Natural killer cell (primary cell): Measurements from ENCODE around the gene LAMA4. TPM values are rescaled to one million over a fixed set of nuclear protein-coding genes. Genes with fewer than 3 reads are reported as not detected.

Experiments used
- ATAC-seq, 3 donors: fragments of 150-1000 bp in 2 of 3; fragments of 200-7000 bp in 1 of 3; cut with Tn5 transposase; 1 replicate in 1 of 3; 2 replicates in 2 of 3; pipeline ENCODE4 v1.10.0; 2021; ENCODE audit warnings: mild to moderate bottlenecking in 2 of 3, moderate library complexity in 2 of 3
- DNase-seq, 2 donors: peaks; one replicate each; pipeline versions ENCODE4 v3.0.0 to v3.0.0-alpha.2; 2013 to 2021; ENCODE audit warnings: mixed read lengths in 1 of 2
- H3K27ac ChIP-seq: one replicate; pipeline ENCODE4 v1.5.1; 2013; ENCODE audit warnings: mild to moderate bottlenecking, low read length
- H3K27me3 ChIP-seq: one replicate; pipeline ENCODE4 v1.6.1; 2013; ENCODE audit warnings: low read length; ENCODE audit not compliant: control insufficient read depth, insufficient read depth
- H3K36me3 ChIP-seq: one replicate; pipeline ENCODE4 v1.6.1; 2013; ENCODE audit warnings: low read length; ENCODE audit not compliant: control insufficient read depth, insufficient read depth
- H3K4me1 ChIP-seq: one replicate; pipeline ENCODE4 v1.6.1; 2013; ENCODE audit warnings: low read length; ENCODE audit not compliant: control insufficient read depth, insufficient read depth
- H3K4me3 ChIP-seq: one replicate; pipeline ENCODE4 v1.5.1; 2013; ENCODE audit warnings: low read length
- H3K9me3 ChIP-seq: one replicate; pipeline ENCODE4 v1.6.1; 2013; ENCODE audit warnings: low read length; ENCODE audit not compliant: control insufficient read depth, insufficient read depth
- H3K27ac Mint-ChIP-seq, 2 donors: one replicate each; pipeline ENCODE4 v1.8.0; 2022; ENCODE audit warnings: mild to moderate bottlenecking in 2 of 2, mixed read lengths in 2 of 2, moderate library complexity in 1 of 2
- H3K27me3 Mint-ChIP-seq, 2 donors: one replicate each; pipeline ENCODE4 v1.8.0; 2022; ENCODE audit warnings: low read depth in 2 of 2, mixed read lengths in 2 of 2
- H3K36me3 Mint-ChIP-seq: one replicate; pipeline ENCODE4 v1.8.0; 2022; ENCODE audit warnings: mixed read lengths
- H3K4me1 Mint-ChIP-seq, 2 donors: one replicate each; pipeline ENCODE4 v1.8.0; 2022; ENCODE audit warnings: mixed read lengths in 2 of 2
- H3K4me3 Mint-ChIP-seq: one replicate; pipeline ENCODE4 v1.8.0; 2022; ENCODE audit warnings: mild to moderate bottlenecking, moderate library complexity, mixed read lengths
- H3K9me3 Mint-ChIP-seq, 2 donors: one replicate each; pipeline ENCODE4 v1.8.0; 2022; ENCODE audit warnings: mixed read lengths in 2 of 2
- CTCF ChIP-seq: fragments of 200-600 bp; IDR thresholded peaks from one replicate; pipeline ENCODE4 v1.8.0; 2022; ENCODE audit warnings: antibody characterized with exemption
- WGBS: methylation state at CpG from one replicate; pipeline ENCODE4 v1.1.7; 2013; ENCODE audit warnings: missing lambda C conversion rate; ENCODE audit not compliant: insufficient coverage; 5-methylcytosine and 5-hydroxymethylcytosine counted together
- intact Hi-C: fragments of 100-400 bp; cut with micrococcal nuclease; formaldehyde crosslinking; loops from one replicate; pipeline ENCODE4 v1.14.2; 2022
- total RNA-seq, 4 donors: library from RNA; stranded (reverse); fragments of 120-200 nt in 1 of 4; gene quantifications; one replicate each; pipeline versions ENCODE4 v1.2.3 to v1.2.4, GENCODE V29; 2013 to 2022

The LAMA4 gene
- total RNA-seq, 3 donors from 2014 or later (not counting 1 experiment from before 2014, with no cell fraction given), result not detected

GRCh38 chr6:112117554-112117953, 136.8 kb downstream of the LAMA4 start:
- Mint-ChIP-seq H3K4me3 (no peak overlapping the region), H3K9me3 (no peaks in the 10 kb centered on the region), H3K36me3 (no peaks in the 10 kb centered on the region), H3K27me3 (peaks cover 19 to 44% of the 10 kb centered on the region in 2 donors), H3K4me1 (no peaks in the 10 kb centered on the region), H3K27ac (no peak overlapping the region)
- Histone ChIP-seq H3K9me3 (no peaks in the 10 kb centered on the region), H3K4me1 (no peaks in the 10 kb centered on the region), H3K27me3 (no peaks in the 10 kb centered on the region), H3K36me3 (no peaks in the 10 kb centered on the region), H3K4me3 (no peak overlapping the region), H3K27ac (no peak overlapping the region)
- TF ChIP-seq CTCF, result no peak
- 38% methylated on average over 1 of the region's 1 CpG for WGBS
- no peak for ATAC-seq
- intact Hi-C loops, result no loop called here
- no peak for DNase-seq

- ATAC-seq (no peak), DNase-seq (no peak)
- no CpG with 5 or more reads among the region's 1 CpG for WGBS
- no peak for TF ChIP-seq CTCF
- Mint-ChIP-seq H3K27me3 (peaks cover 23 to 40% of the 10 kb centered on the region in 2 donors), H3K4me3 (no peak overlapping the region), H3K36me3 (no peaks in the 10 kb centered on the region), H3K4me1 (no peaks in the 10 kb centered on the region), H3K27ac (no peak overlapping the region), H3K9me3 (no peaks in the 10 kb centered on the region)
- H3K4me1 ChIP-seq, result no peaks in the 10 kb centered on the region
- no peaks in the 10 kb centered on the region for H3K27me3 ChIP-seq
- H3K36me3 ChIP-seq, result no peaks in the 10 kb centered on the region
- H3K4me3 ChIP-seq, result no peak overlapping the region
- H3K9me3 ChIP-seq, result no peaks in the 10 kb centered on the region
- intact Hi-C loops, result no loop called here
- no peak overlapping the region for H3K27ac ChIP-seq
These were observed 138.1 kb downstream of the LAMA4 start for GRCh38 chr6:112116221-112116620.

- Histone ChIP-seq H3K27me3 (no peaks in the 10 kb centered on the region), H3K4me1 (no peaks in the 10 kb centered on the region), H3K27ac (no peak overlapping the region), H3K9me3 (no peaks in the 10 kb centered on the region), H3K4me3 (no peak overlapping the region), H3K36me3 (no peaks in the 10 kb centered on the region)
- DNase-seq (no peak), ATAC-seq (no peak)
- intact Hi-C loops, result no loop called here
- no peak for TF ChIP-seq CTCF
- Mint-ChIP-seq H3K4me1 (no peaks in the 10 kb centered on the region), H3K27ac (no peak overlapping the region), H3K4me3 (no peak overlapping the region), H3K27me3 (peaks cover 23 to 46% of the 10 kb centered on the region in 2 donors), H3K36me3 (no peaks in the 10 kb centered on the region), H3K9me3 (no peaks in the 10 kb centered on the region)
- 86% methylated on average over 1 of the region's 3 CpGs for WGBS
These were observed 139.7 kb downstream of the LAMA4 start for GRCh38 chr6:112114577-112115223.

GRCh38 chr6:112113918-112114317, 140.4 kb downstream of the LAMA4 start:
- H3K4me1 Mint-ChIP-seq, result no peaks in the 10 kb centered on the region
- no peak for ATAC-seq
- Histone ChIP-seq H3K4me1 (no peaks in the 10 kb centered on the region), H3K27ac (no peak overlapping the region), H3K27me3 (no peaks in the 10 kb centered on the region), H3K9me3 (no peaks in the 10 kb centered on the region), H3K36me3 (no peaks in the 10 kb centered on the region), H3K4me3 (no peak overlapping the region)
- no peak overlapping the region for H3K27ac Mint-ChIP-seq
- DNase-seq, result no peak
- no peaks in the 10 kb centered on the region for H3K9me3 Mint-ChIP-seq
- no peak for TF ChIP-seq CTCF
- H3K4me3 Mint-ChIP-seq, result no peak overlapping the region
- intact Hi-C loops, result no loop called here
- H3K27me3 Mint-ChIP-seq, result peaks cover 20 to 46% of the 10 kb centered on the region in 2 donors
- H3K36me3 Mint-ChIP-seq, result no peaks in the 10 kb centered on the region
